ENCODE data around the gene DNM3. TPM values are rescaled to one million over a fixed set of nuclear protein-coding genes. Genes with fewer than 3 reads are reported as not detected.

The DNM3 gene
- total and polyA plus RNA-seq, 10 of the 15 experiments (the other 5 are each of a cell fraction or from before 2014, with no cell fraction given), result 0.03 to 1.5 (median 0.08) TPM; not detected in 3

- SMC1A ChIA-PET (ENCODE audit: uncharacterized antibody, unreplicated experiment), result no interaction called here
- no peaks in the 10 kb centered on the region for H4K20me1 ChIP-seq (ENCODE audit: control insufficient read depth, insufficient read depth)
- no peaks in the 10 kb centered on the region for H3K9me3 ChIP-seq (replicated peaks; ENCODE audit: control insufficient read depth, insufficient read depth, low read length)
- no peak overlapping the region for H3K4me2 ChIP-seq (ENCODE audit: control insufficient read depth, insufficient read depth)
- H3K79me2 ChIP-seq (ENCODE audit: control insufficient read depth, insufficient read depth, low read length), result no peaks in the 10 kb centered on the region
- POLR2A ChIA-PET, result no interaction called here
- no peak overlapping the region for H3K9ac ChIP-seq (ENCODE audit: control insufficient read depth, insufficient read depth, low read length)
- no peak overlapping the region for H3K27ac ChIP-seq (ENCODE audit: control insufficient read depth, insufficient read depth)
- TF ChIP-seq POLR2AphosphoS5 (IDR thresholded peaks at IDR 0.05; ENCODE audit: low read length) (no peak), MXI1 (IDR thresholded peaks at IDR 0.05; ENCODE audit: low read depth, low read length) (no peak), PML (IDR thresholded peaks at IDR 0.05; ENCODE audit: low read length) (no peak), BMI1 (IDR thresholded peaks at IDR 0.05; ENCODE audit: borderline replicate concordance) (no peak), POLR2A (IDR thresholded peaks at IDR 0.05; ENCODE audit: low read depth, low read length) (no peak), STAT3 (IDR thresholded peaks at IDR 0.05; ENCODE audit: low read depth, low read length) (no peak), ZNF622 (IDR thresholded peaks at IDR 0.05) (no peak), NR2C1 (IDR thresholded peaks at IDR 0.05) (no peak)
- TF ChIP-seq, protein P1, sequence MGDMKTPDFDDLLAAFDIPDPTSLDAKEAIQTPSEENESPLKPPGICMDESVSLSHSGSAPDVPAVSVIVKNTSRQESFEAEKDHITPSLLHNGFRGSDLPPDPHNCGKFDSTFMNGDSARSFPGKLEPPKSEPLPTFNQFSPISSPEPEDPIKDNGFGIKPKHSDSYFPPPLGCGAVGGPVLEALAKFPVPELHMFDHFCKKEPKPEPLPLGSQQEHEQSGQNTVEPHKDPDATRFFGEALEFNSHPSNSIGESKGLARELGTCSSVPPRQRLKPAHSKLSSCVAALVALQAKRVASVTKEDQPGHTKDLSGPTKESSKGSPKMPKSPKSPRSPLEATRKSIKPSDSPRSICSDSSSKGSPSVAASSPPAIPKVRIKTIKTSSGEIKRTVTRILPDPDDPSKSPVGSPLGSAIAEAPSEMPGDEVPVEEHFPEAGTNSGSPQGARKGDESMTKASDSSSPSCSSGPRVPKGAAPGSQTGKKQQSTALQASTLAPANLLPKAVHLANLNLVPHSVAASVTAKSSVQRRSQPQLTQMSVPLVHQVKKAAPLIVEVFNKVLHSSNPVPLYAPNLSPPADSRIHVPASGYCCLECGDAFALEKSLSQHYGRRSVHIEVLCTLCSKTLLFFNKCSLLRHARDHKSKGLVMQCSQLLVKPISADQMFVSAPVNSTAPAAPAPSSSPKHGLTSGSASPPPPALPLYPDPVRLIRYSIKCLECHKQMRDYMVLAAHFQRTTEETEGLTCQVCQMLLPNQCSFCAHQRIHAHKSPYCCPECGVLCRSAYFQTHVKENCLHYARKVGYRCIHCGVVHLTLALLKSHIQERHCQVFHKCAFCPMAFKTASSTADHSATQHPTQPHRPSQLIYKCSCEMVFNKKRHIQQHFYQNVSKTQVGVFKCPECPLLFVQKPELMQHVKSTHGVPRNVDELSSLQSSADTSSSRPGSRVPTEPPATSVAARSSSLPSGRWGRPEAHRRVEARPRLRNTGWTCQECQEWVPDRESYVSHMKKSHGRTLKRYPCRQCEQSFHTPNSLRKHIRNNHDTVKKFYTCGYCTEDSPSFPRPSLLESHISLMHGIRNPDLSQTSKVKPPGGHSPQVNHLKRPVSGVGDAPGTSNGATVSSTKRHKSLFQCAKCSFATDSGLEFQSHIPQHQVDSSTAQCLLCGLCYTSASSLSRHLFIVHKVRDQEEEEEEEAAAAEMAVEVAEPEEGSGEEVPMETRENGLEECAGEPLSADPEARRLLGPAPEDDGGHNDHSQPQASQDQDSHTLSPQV (IDR thresholded peaks at IDR 0.05), result no peak
- ATAC-seq, result no peak
- in situ Hi-C loops (cut with MboI) (no loop called here), intact Hi-C loops (cut with micrococcal nuclease; ENCODE audit: unreplicated experiment) (no loop called here)
- H3K36me3 ChIP-seq (ENCODE audit: control insufficient read depth in 2 of 2, insufficient read depth in 2 of 2, low read length in 1 of 2), result no peaks in the 10 kb centered on the region
- RAD21 ChIA-PET (ENCODE audit: unreplicated experiment), result no interaction called here
- 73% methylated on average over 7 of the region's 7 CpGs for WGBS (ENCODE audit: insufficient coverage, insufficient replicate concordance, low lambda C conversion rate, missing lambda C conversion rate)
- BruUV-seq (replicated peaks), result no TSS peak
- no peak overlapping the region for H2AFZ ChIP-seq (ENCODE audit: control insufficient read depth, low read depth, low read length)
- CTCF ChIA-PET, result no interaction called here
- H3K4me1 ChIP-seq (ENCODE audit: control insufficient read depth, insufficient read depth, low read length), result no peaks in the 10 kb centered on the region
- H3K4me3 ChIP-seq, result no peak overlapping the region
- DNase-seq (ENCODE audit: low read depth, low spot score), result no peak
- no peaks in the 10 kb centered on the region for H3K27me3 ChIP-seq (replicated peaks in 1 of 2; ENCODE audit: control insufficient read depth in 2 of 2, insufficient read depth in 2 of 2, low read length in 1 of 2)
- FAIRE-seq, result no peak
These were observed 59.9 kb downstream of the DNM3 start for GRCh38 chr1:171901245-171901644.

Measured in GM12878 (cell line).